Hepatocyte (in vitro differentiated cells): Measurements from ENCODE around the gene TFAM. TPM values are rescaled to one million over a fixed set of nuclear protein-coding genes. Genes with fewer than 3 reads are reported as not detected.

Experiments used
- DNase-seq: peaks from one replicate; pipeline ENCODE4 v3.0.0-alpha.2; 2016; ENCODE audit warnings: low spot score
- H2AFZ ChIP-seq: fragments of 200-600 bp; sonication (generic); 2 replicates; pipeline ENCODE4 v1.6.0; 2016; ENCODE audit warnings: antibody characterized with exemption, mild to moderate bottlenecking
- H3K27ac ChIP-seq: fragments of 200-600 bp; sonication (generic); 2 replicates; pipeline ENCODE4 v1.5.1; 2016; ENCODE audit warnings: mild to moderate bottlenecking
- H3K27me3 ChIP-seq: fragments of 200-600 bp; sonication (generic); 2 replicates; pipeline ENCODE4 v1.6.1; 2016
- H3K36me3 ChIP-seq: fragments of 200-600 bp; sonication (generic); replicated peaks from 2 replicates; pipeline ENCODE4 v1.5.1; 2016; ENCODE audit warnings: low read depth; ENCODE audit not compliant: insufficient read depth
- H3K4me1 ChIP-seq: fragments of 200-600 bp; sonication (generic); 2 replicates; pipeline ENCODE4 v1.5.1; 2016; ENCODE audit warnings: mild to moderate bottlenecking, moderate library complexity; ENCODE audit not compliant: insufficient read depth
- H3K4me2 ChIP-seq: fragments of 200-600 bp; sonication (generic); 2 replicates; pipeline ENCODE4 v1.6.0; 2016
- H3K4me3 ChIP-seq: fragments of 200-600 bp; sonication (generic); 2 replicates; pipeline ENCODE4 v1.5.1; 2016; ENCODE audit warnings: mild to moderate bottlenecking
- H3K79me2 ChIP-seq: fragments of 200-600 bp; sonication (generic); 2 replicates; pipeline ENCODE4 v1.6.0; 2017; ENCODE audit warnings: mild to moderate bottlenecking
- H3K9me2 ChIP-seq: fragments of 200-600 bp; sonication (generic); replicated peaks from 2 replicates; pipeline ENCODE4 v1.6.0; 2017; ENCODE audit warnings: mild to moderate bottlenecking; ENCODE audit not compliant: insufficient read depth
- H3K9me3 ChIP-seq: fragments of 200-600 bp; sonication (generic); 2 replicates; pipeline ENCODE4 v1.5.1; 2016; ENCODE audit warnings: low read depth, mild to moderate bottlenecking
- H4K20me1 ChIP-seq: fragments of 200-600 bp; sonication (generic); 2 replicates; pipeline ENCODE4 v1.6.0; 2016; ENCODE audit warnings: mild to moderate bottlenecking; ENCODE audit not compliant: insufficient read depth, poor library complexity, severe bottlenecking
- CTCF ChIP-seq: fragments of 200-600 bp; sonication (generic); IDR thresholded peaks from 2 replicates; pipeline ENCODE4 v1.5.1; 2016; ENCODE audit warnings: antibody characterized with exemption, mild to moderate bottlenecking; ENCODE audit not compliant: poor library complexity
- EZH2 ChIP-seq: fragments of 200-600 bp; sonication (generic); IDR thresholded peaks from 2 replicates; pipeline ENCODE4 v1.6.1; 2016; ENCODE audit warnings: antibody characterized with exemption, mild to moderate bottlenecking, borderline replicate concordance
- EZH2phosphoT487 ChIP-seq: fragments of 200-600 bp; sonication (generic); IDR thresholded peaks from one replicate; pipeline ENCODE4 v1.6.1; 2018; ENCODE audit warnings: antibody characterized with exemption, mild to moderate bottlenecking, low read depth, moderate library complexity; ENCODE audit not compliant: unreplicated experiment, severe bottlenecking
- WGBS: methylation state at CpG from one replicate; pipeline ENCODE4 v1.1.6; 2016; ENCODE audit warnings: low lambda C conversion rate; ENCODE audit errors: missing lambda C conversion rate; 5-methylcytosine and 5-hydroxymethylcytosine counted together
- polyA plus RNA-seq: library from polyadenylated mRNA; unstranded; fragments of >200 nt; fragmentation: Nextera tagmentation; extraction: Ambion mirVana; gene quantifications from 2 replicates; pipeline ENCODE4 v1.2.1, GENCODE V29; 2016
- total RNA-seq: library from RNA; depleted of rRNA; stranded (reverse); fragments of >200 nt; gene quantifications from 2 replicates; pipeline ENCODE4 v1.2.3, GENCODE V29; 2014

Gene TFAM
- total and polyA plus RNA-seq, 2 experiments from 2014 or later: 26.0 to 27.7 TPM

GRCh38 chr10:58399410-58399809 is 14.2 kb downstream of the TFAM start:
- TF ChIP-seq EZH2phosphoT487: no peak
- TF ChIP-seq EZH2: no peak
- no peak for TF ChIP-seq CTCF
- Histone ChIP-seq H3K4me3 (no peak overlapping the region), H3K4me1 (no peaks in the 10 kb centered on the region), H3K27ac (no peak overlapping the region), H3K9me2 (no peaks in the 10 kb centered on the region), H3K27me3 (no peaks in the 10 kb centered on the region), H4K20me1 (no peaks in the 10 kb centered on the region), H2AFZ (no peak overlapping the region), H3K4me2 (no peak overlapping the region), H3K9me3 (no peaks in the 10 kb centered on the region), H3K79me2 (no peaks in the 10 kb centered on the region), H3K36me3 (no peaks in the 10 kb centered on the region)
- no peak for DNase-seq
- WGBS: 96% methylated on average over 4 of the region's 4 CpGs

- 50% methylated on average over 1 of the region's 1 CpG for WGBS
- no peaks in the 10 kb centered on the region for H3K9me2 ChIP-seq
- H4K20me1 ChIP-seq: no peaks in the 10 kb centered on the region
- H3K4me2 ChIP-seq: no peak overlapping the region
- DNase-seq: no peak
- no peak overlapping the region for H2AFZ ChIP-seq
- H3K4me1 ChIP-seq: no peaks in the 10 kb centered on the region
- TF ChIP-seq EZH2 (no peak), CTCF (no peak), EZH2phosphoT487 (no peak)
- H3K27ac ChIP-seq: no peak overlapping the region
- H3K27me3 ChIP-seq: no peaks in the 10 kb centered on the region
- no peaks in the 10 kb centered on the region for H3K36me3 ChIP-seq
- no peaks in the 10 kb centered on the region for H3K79me2 ChIP-seq
- no peak overlapping the region for H3K4me3 ChIP-seq
- H3K9me3 ChIP-seq: no peaks in the 10 kb centered on the region
These were observed 15.4 kb downstream of the TFAM start for GRCh38 chr10:58400609-58401008.

GRCh38 chr10:58404001-58404400 is 18.8 kb downstream of the TFAM start:
- H3K9me3 ChIP-seq: no peaks in the 10 kb centered on the region
- no peak overlapping the region for H3K27ac ChIP-seq
- no peaks in the 10 kb centered on the region for H3K27me3 ChIP-seq
- no peak overlapping the region for H3K4me3 ChIP-seq
- WGBS: 91% methylated on average over 2 of the region's 2 CpGs
- H2AFZ ChIP-seq: no peak overlapping the region
- no peaks in the 10 kb centered on the region for H3K79me2 ChIP-seq
- TF ChIP-seq EZH2phosphoT487: no peak
- TF ChIP-seq CTCF: no peak
- no peak for TF ChIP-seq EZH2
- no peaks in the 10 kb centered on the region for H3K9me2 ChIP-seq
- H3K4me1 ChIP-seq: no peaks in the 10 kb centered on the region
- H3K4me2 ChIP-seq: no peak overlapping the region
- no peaks in the 10 kb centered on the region for H4K20me1 ChIP-seq
- H3K36me3 ChIP-seq: no peaks in the 10 kb centered on the region
- DNase-seq: no peak

- TF ChIP-seq CTCF (no peak), EZH2phosphoT487 (no peak), EZH2 (no peak)
- no peaks in the 10 kb centered on the region for H3K27me3 ChIP-seq
- H3K4me3 ChIP-seq: no peak overlapping the region
- H3K27ac ChIP-seq: no peak overlapping the region
- H3K36me3 ChIP-seq: no peaks in the 10 kb centered on the region
- no peak for DNase-seq
- no peak overlapping the region for H3K4me2 ChIP-seq
- no peaks in the 10 kb centered on the region for H3K9me2 ChIP-seq
- H3K79me2 ChIP-seq: no peaks in the 10 kb centered on the region
- WGBS: 71% methylated on average over 4 of the region's 4 CpGs
- no peaks in the 10 kb centered on the region for H3K4me1 ChIP-seq
- H3K9me3 ChIP-seq: no peaks in the 10 kb centered on the region
- H2AFZ ChIP-seq: no peak overlapping the region
- H4K20me1 ChIP-seq: no peaks in the 10 kb centered on the region
These were observed 24.9 kb downstream of the TFAM start for GRCh38 chr10:58409956-58410610.
